GM04504 (cell line): ENCODE measurements around the gene UQCC5.
"Not testable (repeated sequence)": the region's sequence is repeated elsewhere in the genome, so short reads cannot be mapped to it uniquely, and the experiment has no call there.

ENCODE experiments used
- DNase-seq: peaks from one replicate; pipeline ENCODE4 v3.0.0-alpha.2; 2012; ENCODE audit warnings: low read depth

The UQCC5 gene

GRCh38 chr3:52523386-52524257, 12.8 kb upstream of the UQCC5 start:
- DNase-seq, result no peak

DNA sequence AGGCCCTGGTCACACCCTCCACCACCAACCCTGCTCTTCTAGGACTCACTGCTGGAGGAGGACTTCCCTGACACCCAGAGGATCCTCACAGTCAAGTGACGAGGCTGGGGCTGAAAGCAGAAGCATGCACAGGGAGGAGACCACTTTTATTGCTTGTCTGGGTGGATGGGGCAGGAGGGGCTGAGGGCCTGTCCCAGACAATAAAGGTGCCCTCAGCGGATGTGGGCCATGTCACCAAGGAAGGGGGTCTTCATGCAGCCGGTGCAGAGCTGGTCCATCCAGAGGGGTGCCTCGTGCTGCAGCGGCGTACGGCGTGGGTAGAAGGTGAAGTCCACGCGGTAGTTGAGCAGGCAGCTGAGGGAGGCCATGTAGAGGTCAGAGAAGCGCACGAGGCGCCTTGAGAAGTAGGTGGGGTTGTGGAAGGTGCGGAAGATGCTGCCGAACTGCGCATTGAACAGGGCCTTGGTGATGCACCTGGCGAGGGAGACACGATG, 12.1 kb upstream of the UQCC5 start:
- no peak for DNase-seq

DNA sequence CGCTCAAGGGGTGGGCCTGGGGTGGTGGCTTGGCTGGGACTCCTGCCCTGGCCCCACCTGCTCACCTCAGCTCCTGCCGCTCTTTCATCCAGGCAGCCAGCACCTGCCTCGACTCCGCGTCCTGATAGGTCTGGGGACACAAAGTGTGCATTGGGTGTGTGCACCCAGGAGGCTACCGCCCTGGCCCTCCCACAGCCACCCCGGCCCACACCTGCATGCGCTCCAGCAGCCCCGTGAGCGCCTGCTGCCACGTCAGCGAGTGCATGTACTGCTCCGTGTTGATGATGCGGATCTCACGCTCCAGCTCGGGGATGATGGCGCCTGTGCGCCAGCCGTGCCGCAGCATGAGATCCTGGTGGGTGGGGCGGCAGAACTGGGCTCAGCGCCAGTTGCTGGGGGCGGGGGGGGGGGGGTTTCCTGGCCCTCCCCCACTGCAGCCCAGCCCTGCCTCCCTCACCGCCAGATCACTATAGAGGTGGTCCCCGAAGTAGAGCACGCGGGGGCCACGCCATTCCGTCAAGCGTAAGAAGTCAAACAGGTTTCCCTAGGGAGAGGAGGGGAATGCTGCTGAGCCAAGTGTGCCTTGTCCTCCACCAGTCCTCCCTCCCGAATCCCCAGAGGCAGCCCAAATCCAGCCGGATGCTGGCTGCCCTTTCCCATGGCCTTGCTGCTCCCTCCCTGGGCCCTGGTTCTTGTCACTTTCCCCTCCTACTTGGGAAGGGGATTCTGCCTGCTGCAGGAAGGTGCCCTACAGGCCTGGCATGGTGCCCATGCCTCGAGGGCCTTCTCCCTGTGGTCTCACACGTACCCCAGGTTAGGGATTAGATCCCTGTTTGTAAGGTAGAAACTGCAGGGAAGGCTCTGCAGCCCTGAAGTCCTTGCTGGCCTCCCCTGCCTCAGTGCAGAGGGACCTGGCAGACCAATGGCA, 11.4 kb upstream of the UQCC5 start:
- no peak for DNase-seq

DNA sequence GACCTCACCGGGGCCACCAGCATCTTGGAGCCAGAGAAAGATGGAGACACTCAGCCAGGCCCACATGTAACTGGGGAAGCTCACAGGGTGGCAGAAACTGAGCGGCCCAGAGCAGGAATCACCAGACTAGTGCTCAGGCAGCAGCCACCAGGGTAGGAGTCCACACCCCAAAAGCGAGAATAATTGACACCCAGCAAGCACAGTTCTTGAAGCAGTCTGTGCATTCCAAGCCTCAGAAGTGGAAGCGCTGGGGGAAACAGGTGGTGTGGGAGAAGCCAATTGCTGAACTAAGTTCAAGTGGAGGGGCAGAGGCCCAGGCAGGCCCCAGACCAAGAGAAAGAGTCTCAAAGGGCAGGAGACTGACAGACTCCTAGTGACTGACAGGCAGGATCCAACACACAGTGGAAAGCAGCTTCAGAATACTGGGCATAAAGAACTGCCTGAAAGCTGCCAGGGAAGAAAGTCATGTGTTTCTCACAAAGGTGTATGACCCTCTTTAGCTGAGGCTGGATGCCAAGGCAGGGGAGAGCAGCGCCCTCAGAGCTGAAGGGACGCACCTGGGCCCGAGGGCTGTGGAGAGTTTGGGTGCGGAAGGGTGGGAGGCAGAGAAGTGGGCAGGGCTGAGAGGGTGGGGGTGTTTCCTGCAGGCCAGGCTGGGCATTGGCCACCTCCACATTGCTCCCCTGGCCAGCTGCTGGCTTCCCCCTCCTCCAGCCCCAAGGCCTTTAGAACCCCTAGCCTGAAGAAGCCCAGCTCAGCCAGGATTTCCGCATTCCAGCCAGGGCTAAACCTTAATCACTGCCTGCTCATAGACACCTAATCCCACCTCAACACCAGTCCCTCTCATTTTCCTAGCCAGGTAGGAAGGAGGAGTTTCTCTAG, 10.5 kb upstream of the UQCC5 start:
- no peak for DNase-seq

- DNase-seq, result not testable (repeated sequence)
Observed at GRCh38 chr3:52526671-52527038, 9.8 kb upstream of the UQCC5 start.

- DNase-seq, result no peak
Observed at GRCh38 chr3:52527039-52527731, 9.2 kb upstream of the UQCC5 start.

GRCh38 chr3:52527732-52528585, 8.4 kb upstream of the UQCC5 start:
- DNase-seq, result no peak

GRCh38 chr3:52528586-52529375, 7.6 kb upstream of the UQCC5 start:
- DNase-seq, result no peak

DNA sequence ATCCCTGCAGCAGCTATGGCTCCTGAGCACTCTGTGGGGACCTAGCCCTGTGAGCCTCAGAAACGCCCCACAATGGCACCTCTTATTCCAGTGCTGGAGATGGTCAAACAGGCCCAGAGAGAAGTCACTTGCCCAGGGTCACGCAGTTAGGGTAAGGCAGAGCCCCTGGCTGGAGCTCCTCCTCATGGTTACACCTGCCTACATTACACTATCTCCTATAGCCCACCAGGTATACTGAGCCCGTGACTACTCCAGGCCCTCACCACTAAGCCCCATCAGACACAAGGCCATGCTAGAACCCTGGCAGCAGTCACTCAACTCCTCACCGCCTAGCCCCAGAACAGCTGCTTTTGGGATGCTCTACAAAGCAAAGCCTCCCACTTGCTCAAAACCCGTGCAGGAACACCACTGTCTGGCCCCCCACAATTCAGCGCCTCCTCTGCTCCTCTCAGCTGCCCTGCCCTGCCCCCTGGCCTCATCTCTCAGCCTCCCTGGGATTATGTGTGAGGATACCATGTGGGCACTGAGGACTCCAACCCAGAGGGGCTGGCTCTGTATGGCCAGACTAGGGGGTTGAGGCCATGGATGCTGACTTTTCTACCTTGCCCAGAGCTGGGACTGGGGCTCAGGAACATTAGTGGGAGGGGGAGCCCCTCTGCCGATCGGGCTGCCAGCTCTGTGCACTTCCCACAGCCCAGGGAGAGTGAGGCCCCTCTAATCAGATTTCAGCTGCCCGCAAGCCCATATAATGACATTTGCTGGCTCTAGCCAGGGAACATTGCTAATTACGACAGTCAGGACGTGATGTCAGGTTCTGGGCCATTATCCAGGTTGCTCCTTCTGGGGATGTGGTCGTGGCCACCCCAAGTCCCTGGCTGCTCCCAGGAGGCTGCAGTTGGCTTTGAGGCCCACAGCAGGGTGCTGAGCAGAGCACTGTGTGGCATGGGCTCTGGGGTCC, 6.8 kb upstream of the UQCC5 start:
- no peak for DNase-seq

DNA sequence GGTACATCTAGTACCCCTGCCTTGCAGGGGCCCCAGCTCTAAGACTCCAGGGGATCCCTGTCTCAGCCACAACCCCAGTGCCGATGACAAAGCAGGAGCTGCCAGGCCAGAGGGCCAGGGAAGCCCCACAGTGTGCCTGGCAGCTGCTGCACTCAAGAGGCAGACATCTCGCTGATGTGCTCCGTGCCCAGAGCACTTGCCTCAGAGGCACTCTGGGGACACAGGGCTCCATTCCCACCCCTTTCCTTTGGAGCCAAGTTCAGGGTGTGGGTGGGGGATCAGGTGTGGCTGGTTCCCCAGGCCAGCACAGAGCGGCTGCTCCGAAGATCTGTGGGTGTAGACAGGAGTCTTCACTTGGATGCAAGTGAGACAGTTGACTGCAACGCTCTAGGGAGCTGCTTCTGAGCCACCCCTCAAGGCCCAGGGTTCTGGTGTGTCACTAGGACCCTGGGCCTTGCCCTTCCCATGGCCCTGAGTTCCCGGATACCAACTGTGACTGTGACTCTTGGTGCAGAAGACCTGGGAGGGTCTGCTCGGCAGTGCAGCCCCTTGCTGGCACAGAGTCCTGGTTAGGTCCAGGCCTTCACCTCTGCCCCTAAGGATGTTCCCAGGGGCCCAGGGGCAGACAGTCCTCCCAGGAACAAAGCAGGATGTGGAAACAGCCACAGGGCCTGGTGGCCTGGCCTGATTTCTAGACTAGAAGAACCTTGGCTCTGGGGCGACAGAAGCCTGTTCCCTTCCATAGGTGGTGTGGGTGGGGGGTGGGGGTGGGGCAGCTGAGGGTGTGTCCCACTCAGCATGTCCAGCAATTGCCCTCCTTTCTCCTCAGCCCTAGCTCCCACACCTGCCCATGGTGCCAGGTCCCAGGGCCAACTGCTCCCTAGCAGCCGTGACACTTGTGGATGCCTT, 5.2 kb upstream of the UQCC5 start:
- DNase-seq, result no peak

DNA sequence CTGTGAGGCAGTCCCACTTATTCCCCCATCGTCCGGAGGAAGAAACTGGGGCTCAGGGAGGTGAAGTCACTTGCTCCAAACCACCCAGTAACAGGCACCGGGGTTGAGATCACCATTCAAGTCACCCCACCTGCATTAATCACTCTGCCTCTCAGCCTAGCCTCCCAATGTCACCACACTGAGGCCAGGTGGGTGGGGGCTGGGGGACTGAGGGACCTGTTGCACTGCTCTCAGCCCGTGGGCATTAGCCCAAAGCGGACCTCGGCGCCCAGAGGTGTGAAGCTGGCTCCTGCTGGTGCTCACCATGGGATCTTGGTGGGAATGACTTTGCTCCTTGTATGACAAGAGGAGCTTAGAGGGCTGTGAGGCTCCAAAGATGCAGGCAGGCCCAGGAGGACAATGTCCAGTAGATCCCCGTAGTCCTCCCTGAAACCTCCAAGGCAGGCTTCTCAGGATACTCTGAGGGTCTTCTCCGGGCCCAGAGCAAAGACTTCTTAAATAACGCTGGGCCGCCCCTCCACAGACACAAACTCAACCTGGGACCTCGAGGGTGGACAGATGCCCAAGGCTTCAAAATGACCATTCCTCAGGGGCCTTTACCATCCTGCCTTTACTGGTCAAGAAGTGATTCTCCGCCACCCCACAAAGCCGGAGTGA, 4.4 kb upstream of the UQCC5 start:
- no peak for DNase-seq

DNA sequence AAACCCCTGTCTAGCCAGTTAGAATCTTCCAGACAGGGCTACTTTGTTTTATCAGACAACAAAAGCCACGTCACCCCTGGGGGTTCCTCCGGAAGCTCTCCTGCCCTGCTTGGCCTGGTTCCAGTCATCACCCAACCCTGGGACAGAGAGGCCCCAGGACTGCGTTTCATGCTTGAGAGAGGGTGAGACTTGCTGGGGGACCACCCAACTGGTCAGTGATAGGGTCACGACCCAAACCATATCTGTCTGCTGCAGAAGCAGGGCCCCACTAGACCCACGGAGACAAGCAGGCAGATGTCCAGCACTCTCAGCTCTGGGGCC, 3.9 kb upstream of the UQCC5 start:
- no peak for DNase-seq

- DNase-seq, result no peak
Observed at GRCh38 chr3:52532838-52533622, 3.4 kb upstream of the UQCC5 start.

DNA sequence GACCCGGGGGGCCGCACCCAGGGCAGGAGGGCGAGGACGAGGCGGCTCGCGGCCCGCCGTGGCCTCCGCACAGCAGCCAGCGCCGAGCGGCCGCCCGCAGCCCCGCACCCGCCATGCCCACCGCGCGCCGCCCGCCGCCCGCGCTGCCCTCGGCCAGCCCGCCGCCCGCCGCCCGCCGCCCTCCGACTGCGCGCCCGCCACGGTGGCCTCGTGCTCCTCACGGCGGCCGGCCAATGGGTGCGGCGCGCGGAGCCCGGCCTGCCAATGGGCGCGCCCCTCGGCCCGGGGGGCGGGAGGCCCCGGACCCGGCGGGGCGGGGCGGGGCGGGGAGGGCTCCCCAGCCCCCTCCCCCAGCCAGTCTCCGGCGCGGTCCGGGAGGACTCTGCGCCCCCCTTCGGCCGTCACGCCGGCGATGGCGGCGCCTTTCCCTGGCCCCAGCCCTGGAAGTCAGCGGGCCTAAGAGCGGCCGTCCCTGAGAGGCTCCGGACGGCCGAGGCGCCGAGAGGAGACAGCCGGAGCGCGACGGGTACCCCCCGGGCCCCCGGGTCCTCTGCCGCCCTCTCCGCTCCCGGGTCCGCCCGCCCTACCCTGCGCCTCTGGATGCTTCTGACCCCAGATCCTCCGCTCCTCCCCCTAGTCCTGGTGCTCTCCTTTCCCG, 2.7 kb upstream of the UQCC5 start, which contains the start of gene NT5DC2:
NT5DC2 (minus strand) TSS at position 235 of the 658 bp plus-strand sequence; CDS start at position 115, 120 bp downstream.
- DNase-seq, result peak; percentile 36
